HG03175 (cell line): ENCODE results near the gene OR5AL1.
"Not testable (repeated sequence)": the region's sequence is repeated elsewhere in the genome, so short reads cannot be mapped to it uniquely, and the experiment has no call there.

Source experiments
- ATAC-seq: cut with Tn5 transposase; IDR thresholded peaks from one replicate; pipeline ENCODE4 v1.9.1; 2021; ENCODE audit warnings: mild to moderate bottlenecking, moderate library complexity; ENCODE audit not compliant: unreplicated experiment

OR5AL1 gene

GRCh38 chr11:56412396-56412795 is at the start of gene OR5AL1:
OR5AL1 (plus strand) TSS chr11:56412696.
- no peak for ATAC-seq

DNA sequence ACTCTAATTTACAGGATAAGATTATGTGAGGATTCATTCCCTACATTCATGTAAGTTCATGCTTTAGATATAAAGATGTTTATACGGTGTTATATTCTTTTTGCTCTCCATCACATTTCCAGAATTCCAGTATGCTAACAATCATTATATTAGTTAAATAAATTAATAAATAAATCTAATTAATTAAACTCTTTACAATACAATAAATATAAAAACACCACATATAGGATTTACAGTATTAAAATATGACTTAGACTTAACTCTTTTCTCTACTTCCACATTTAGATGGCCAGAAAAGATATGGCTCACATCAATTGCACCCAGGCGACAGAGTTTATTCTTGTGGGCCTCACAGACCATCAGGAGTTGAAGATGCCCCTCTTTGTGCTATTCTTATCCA is 37.2 kb upstream of the OR5AL1 start, which contains the start of gene OR8U1:
Gene OR8U1, plus strand, starts transcription at position 301 of the 400 bp plus-strand sequence. Its CDS starts 0 bp downstream, at position 301.
- no peak for ATAC-seq

GRCh38 chr11:56380120-56380519 is 32.4 kb upstream of the OR5AL1 start:
- no peak for ATAC-seq

GRCh38 chr11:56394381-56394780 is 18.1 kb upstream of the OR5AL1 start:
- ATAC-seq, result no peak

GRCh38 chr11:56396047-56396446 is 16.4 kb upstream of the OR5AL1 start:
- ATAC-seq, result no peak

- not testable (repeated sequence) for ATAC-seq
Observed at GRCh38 chr11:56401858-56402461, 10.5 kb upstream of the OR5AL1 start.

- no peak for ATAC-seq
Observed at GRCh38 chr11:56404393-56404792, 8.1 kb upstream of the OR5AL1 start.

- ATAC-seq, result no peak
Observed at GRCh38 chr11:56410801-56411200, 1.7 kb upstream of the OR5AL1 start.

GRCh38 chr11:56453521-56453920 is 41.0 kb downstream of the OR5AL1 start:
- ATAC-seq, result no peak

DNA sequence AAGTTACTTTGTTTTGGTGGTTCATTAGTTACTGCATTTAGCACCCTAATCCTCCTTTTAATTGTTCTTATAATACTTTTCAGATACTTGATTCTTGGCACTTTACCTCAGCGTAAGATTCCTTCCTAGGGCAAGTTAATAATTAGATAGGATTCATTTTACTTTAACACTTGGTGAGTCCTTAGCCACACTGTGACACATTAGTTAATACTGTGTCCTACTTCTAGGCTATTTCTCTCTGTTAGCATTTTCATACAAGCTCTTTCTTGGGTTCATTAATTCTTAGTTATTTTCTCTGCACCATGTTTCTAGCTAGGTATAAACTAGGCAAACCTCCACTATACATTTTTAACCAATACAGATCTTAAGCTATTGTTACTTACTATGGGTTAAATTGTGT is 44.6 kb downstream of the OR5AL1 start:
- ATAC-seq, result no peak
